Inflammatory macrophage treated with lipopolysaccharide for 1 hour (primary cell): ENCODE data around the gene RAD54L.
"Not testable (repeated sequence)": the region's sequence is repeated elsewhere in the genome, so short reads cannot be mapped to it uniquely, and the experiment has no call there.

Experiments
- DNase-seq, 2 donors: peaks; one replicate each; pipeline ENCODE4 v3.0.0-alpha.2; 2020 to 2022

Gene RAD54L

DNA sequence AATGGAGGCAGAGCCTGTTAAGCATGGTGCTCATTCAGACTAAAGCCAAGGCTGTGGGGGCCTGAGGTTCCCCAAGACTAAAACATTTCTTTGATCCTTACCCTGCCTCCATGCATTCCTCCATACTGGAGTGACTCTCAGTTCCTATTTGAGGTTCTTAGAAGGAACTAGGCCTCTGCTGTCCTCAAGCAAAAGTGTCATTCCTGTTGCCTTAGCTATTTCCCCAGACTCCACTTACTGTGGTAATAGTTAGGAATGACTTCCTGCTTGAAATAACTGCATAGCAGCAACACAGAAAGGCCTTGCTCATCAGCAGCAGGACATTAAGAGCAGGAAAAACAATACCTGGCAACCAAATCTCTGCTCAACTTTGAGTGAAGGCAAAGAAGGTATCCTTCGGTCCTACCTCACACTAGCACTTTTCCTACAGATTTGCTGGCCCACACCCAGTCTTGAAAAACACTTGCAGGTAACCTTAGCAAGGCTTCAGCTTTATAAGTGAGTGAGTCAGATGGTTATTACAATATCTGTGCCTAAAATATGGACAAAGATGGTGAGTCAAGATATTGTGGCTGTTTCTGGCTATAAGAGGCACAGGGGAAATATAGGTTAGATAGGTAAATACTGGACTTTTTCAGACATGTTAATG, 41.0 kb downstream of the RAD54L start:
- DNase-seq: peak; percentile 36 to 67

- no peak for DNase-seq
Measured at GRCh38 chr1:46289134-46289494, 41.6 kb downstream of the RAD54L start.

GRCh38 chr1:46289976-46290375, 42.4 kb downstream of the RAD54L start:
- no peak for DNase-seq

- DNase-seq: no peak
Measured at GRCh38 chr1:46295306-46295705, 47.7 kb downstream of the RAD54L start.

- no peak for DNase-seq
Measured at GRCh38 chr1:46298387-46298786, 50.8 kb downstream of the RAD54L start.

DNA sequence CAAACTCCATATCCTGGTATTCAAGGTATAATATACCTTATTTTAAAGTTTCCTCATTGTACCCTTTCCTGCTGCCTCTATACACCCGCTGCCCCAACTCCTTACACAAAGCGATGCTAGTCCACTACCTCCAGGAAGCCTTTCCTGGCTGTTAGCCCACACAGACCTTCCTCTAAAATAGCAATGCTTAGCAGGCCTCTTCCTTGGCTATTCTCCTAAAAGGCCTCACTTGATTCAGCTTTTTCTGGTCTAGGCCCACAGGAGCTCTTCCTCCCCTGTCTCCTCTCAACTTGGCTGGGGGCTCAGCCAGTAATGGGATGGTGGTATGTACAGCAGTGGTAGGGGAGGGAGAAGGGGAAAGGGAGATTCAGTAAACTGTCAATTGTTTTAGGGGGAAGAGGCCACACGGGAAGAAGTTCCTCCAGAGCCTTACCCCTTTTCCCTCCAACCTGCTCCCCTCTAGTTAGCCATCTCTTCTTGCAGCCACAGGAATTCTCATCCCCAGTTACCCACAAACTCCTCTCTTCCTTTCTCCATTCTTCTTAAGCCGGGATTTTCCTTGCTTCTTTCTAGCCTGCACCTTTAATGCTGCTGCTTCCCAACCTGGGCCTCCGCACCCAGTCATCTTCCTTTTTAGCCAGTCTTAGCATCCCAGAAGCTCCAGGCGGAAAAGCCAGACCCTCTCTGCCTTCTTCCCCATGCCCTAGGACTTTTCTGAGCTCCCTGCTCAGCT, 53.3 kb downstream of the RAD54L start:
- DNase-seq: no peak

DNA sequence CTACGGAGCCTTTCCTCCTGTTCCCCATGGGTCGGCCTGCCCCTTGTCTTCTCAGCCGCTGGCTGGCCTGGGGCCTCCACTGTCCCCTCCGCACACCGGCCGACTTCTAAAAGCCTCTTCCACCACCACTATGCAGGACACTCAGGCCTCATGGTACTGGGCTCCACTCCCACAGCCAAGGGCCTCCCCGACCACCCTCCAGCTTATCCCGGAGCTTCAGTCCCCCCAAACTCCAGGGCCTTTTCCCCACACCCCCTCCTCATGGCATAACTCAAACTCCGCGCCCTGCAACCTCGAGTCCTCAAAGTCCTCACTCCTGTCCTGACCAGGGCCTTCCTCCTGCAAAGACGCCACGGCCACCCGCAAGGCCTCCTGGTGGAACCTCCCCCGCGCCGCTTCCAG, 53.8 kb downstream of the RAD54L start:
- DNase-seq: no peak

DNA sequence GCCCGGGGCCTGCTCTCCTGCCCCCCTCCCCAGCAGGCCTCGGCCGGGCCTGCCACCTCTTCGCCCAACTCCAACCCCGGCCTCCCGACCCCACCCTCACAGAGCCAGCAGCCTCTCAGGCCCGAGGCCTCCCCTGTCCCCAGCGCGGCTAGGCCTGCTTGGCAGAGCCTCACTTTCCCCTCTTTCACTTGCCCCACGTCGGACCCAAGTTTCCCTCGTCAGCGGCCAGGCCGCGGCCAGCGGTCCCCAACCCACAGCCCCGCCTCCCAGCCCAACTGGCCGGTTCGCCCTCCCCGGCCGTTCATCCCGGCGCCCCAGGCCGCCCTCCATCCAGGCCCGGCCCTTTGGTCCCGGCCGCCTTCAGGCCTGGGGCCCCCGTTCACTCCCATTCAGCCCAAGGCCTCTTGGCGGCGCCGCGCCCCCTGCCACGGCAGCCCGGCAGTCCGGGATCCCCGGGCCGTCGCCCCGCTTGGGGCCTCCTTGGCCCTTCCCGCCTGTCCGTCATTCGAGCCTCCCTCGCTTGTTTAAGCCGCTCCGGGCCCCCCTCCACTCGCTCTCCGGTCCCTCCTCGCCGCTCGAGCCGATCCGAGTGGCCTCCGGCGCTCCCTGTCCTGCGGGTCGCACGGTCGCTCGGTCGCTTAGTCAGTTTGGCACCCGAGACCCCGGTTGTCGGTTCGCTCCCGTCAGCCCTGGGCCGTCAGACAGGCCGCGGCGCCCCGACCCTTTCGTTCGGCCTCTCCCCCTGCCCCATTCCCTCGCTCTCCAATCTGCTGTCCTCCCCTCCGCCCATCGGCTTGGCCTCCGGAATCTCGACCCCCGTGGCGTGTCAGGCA, 54.5 kb downstream of the RAD54L start:
- peak in 1 of 2 donors; percentile 51 for DNase-seq

DNA sequence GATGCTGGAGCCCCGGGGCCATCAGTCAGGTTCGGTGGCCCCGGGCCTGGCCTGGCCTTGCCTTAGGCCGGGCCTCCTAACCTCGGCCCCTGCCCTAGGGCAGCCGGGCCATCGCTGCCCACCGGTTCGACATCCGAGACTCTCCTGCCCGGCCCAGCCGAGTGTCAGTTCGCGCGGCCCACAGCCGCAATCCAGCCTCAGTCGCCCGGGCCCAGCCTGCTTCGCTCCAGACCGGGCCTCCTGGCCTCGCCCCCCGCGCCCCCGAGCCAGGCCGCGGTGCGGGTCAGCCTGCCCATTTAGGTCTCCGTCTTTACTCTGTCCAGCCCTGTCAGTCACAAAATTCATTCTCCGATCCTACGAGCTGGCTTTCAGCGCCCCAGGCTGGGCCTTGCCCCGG, 55.1 kb downstream of the RAD54L start:
- peak in 1 of 2 donors; percentile 11 for DNase-seq

GRCh38 chr1:46303038-46303871, 55.7 kb downstream of the RAD54L start, which contains the start of the genes LRRC41 and UQCRH:
Gene LRRC41 (minus strand): TSS chr1:46303616. CDS start chr1:46303322, 294 bp downstream.
Gene UQCRH (plus strand): TSS chr1:46303698. CDS start chr1:46303767, 69 bp downstream.
- DNase-seq: peak; percentile 92 to 98

GRCh38 chr1:46303872-46304326, 56.3 kb downstream of the RAD54L start:
- DNase-seq: no peak

GRCh38 chr1:46306159-46306530, 58.6 kb downstream of the RAD54L start:
- DNase-seq: no peak

GRCh38 chr1:46309401-46310159, 62.0 kb downstream of the RAD54L start:
- no peak for DNase-seq

DNA sequence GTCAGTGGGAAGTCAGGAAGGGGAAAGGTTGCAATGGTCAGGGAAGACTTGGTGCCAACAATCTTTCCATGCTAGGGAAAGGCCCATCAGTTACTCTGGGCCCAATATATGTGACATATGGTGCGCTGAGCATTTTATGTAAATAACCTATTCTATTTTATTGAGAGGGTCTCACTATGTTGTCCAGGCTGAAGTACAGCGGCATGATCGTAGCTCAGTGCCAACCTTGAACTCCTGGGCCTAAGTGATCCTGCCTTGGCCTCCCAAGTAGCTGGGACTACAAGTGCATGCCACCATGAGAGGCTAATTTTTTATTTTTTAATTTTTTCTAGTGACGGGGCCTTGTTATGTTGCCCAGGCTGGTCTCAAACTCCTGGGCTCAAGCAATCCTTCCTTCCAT, 62.8 kb downstream of the RAD54L start:
- no peak for DNase-seq

DNA sequence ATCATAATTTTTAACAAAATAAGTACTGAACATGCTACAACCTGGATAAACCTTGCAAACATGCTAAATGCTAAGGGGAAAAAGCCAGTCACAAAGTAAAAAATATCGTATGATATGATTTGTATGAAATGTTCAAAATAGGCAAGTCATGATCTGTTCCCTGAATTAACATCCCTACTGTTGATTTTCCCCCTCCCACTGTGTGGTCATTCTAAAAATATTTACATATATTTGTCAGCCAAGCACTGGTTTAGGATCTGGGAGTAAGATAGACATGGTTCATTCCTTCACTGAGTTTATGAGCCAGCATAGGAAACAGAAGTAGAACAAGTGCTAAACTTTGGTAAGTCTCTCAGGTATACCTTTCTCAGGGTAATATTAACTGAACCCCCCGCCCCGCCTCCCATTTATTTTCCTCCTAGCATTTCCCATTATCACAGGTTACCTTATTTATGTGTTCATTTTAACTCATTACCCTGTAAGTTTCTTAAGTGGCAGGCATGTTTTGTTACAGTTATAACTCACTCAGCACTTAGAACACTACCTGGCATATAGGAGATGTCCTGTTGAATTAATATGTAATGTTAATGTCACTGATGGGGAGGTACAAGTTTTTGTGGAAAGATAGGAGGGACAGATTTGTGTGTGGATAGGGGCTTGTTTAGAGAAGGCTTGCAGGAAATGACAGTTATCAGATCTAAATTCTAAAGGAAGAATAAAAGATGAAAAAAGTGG, 68.3 kb downstream of the RAD54L start:
- no peak for DNase-seq

DNA sequence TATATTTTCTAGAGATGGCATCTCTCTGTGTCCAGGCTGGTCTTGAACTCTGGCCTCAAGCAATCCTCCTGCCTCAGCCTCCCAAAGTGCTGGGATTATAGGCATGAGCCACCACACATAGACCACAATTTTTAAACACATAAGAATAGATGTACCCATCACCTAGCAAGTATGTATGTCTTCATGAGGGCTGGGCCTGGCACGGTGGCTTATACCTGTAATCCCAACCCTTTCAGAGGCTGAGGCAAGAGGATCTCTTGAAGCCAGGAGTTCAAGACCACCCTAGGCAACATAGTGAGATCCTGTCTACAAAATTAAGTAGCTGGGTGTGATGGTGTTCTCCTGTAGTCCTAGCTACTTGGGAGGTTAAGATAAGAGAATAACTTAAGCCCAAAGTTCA, 69.8 kb downstream of the RAD54L start:
- no peak for DNase-seq

DNA sequence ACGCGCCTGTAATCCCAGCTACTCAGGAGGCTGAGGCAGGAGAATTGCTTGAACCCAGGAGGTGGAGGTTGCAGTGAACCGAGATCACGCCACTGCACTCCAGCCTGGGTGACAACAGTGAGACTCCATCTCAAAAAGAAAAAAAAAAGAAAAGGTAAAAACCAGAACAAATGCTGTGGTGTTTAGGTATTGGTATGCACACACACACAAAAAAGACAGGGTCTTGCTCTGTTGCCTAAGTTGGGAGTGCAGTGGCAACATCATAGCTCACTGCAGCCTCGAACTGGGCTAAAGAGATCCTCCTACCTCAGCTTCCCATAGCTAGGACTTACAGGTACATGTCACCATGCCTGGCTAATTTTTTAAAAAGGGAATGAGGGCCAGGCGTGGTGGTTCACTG, 71.7 kb downstream of the RAD54L start:
- DNase-seq: not testable (repeated sequence)

DNA sequence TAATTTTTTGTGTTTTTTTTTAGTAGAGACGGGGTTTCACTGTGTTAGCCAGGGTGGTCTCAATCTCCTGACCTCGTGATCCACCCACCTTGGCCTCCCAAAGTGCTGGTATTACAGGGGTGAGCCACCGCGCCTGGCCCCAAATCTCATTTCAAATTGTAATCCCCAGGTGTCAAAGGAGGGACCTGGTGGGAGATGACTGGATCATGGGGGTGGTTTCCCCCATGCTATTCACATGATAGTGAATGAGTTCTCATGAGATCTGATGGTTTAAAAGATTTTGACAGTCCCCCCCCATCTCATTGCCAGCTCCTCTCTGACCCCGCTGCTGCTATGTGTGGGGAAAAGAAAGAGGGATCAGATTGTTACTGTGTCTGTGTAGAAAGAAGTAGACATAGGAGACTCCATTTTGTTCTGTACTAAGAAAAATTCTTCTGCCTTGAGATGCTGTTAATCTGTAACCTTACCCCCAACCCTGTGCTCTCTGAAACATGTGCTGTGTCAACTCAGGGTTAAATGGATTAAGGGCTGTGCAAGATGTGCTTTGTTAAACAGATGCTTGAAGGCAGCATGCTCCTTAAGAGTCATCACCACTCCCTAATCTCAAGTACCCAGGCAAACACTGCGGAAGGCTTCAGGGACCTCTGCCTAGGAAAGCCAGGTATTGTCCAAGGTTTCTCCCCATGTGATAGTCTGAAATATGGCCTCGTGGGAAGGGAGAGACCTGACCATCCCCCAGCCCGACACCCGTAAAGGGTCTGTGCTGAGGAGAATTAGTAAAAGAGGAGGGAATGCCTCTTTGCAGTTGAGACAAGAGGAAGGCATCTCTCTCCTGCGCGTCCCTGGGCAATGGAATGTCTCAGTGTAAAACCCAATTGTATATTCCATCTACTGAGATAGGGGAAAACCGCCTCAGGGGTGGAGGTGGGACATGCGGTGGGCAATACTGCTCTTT, 72.7 kb downstream of the RAD54L start:
- DNase-seq: not testable (repeated sequence)

- DNase-seq: not testable (repeated sequence)
Measured at GRCh38 chr1:46322191-46322590, 74.6 kb downstream of the RAD54L start.
